SU-DHL-6 (cell line): Measurements from ENCODE around the gene DPPA5.

Experiments
- H2AFZ ChIP-seq: fragments of 200-600 bp; sonication (generic); 2 replicates; pipeline ENCODE4 v1.6.1; 2014; ENCODE audit warnings: low read depth, mild to moderate bottlenecking, moderate library complexity, mixed read lengths, antibody characterized with exemption, low read length; ENCODE audit not compliant: severe bottlenecking
- H3F3A ChIP-seq: fragments of 200-600 bp; shearing (Covaris generic); 2 replicates; pipeline ENCODE4 v1.6.0; 2016; ENCODE audit warnings: antibody characterized with exemption, mild to moderate bottlenecking; ENCODE audit not compliant: insufficient read depth
- H3K27ac ChIP-seq: fragments of 200-600 bp; sonication (generic); 2 replicates; pipeline ENCODE4 v1.5.1; 2016; ENCODE audit warnings: low read depth, mild to moderate bottlenecking, low read length, moderate library complexity, mixed read lengths
- H3K27me3 ChIP-seq: fragments of 200-600 bp; sonication (generic), shearing (Covaris generic); 2 replicates; pipeline ENCODE4 v1.6.0; 2014; ENCODE audit warnings: mild to moderate bottlenecking, low read length
- H3K36me3 ChIP-seq: fragments of 200-600 bp; sonication (generic); 2 replicates; pipeline ENCODE4 v1.6.1; 2014; ENCODE audit warnings: mild to moderate bottlenecking, low read length, mixed read lengths
- H3K4me2 ChIP-seq: fragments of 300-600, 200-600 bp; shearing (Covaris generic), sonication (generic); 2 replicates; pipeline ENCODE4 v1.6.0; 2014; ENCODE audit warnings: low read length, low read depth, mild to moderate bottlenecking; ENCODE audit not compliant: poor library complexity, severe bottlenecking
- H3K4me3 ChIP-seq: fragments of 200-600 bp; sonication (generic); 2 replicates; pipeline ENCODE4 v1.5.1; 2014; ENCODE audit warnings: antibody characterized with exemption, low read length, mild to moderate bottlenecking, mixed read lengths; ENCODE audit not compliant: insufficient read depth, poor library complexity, severe bottlenecking
- H3K79me2 ChIP-seq: fragments of 200-600 bp; sonication (generic); 2 replicates; pipeline ENCODE4 v1.6.1; 2014; ENCODE audit warnings: mild to moderate bottlenecking, low read length, moderate library complexity; ENCODE audit not compliant: insufficient read depth
- H3K9ac ChIP-seq: fragments of 200-600 bp; sonication (generic); 2 replicates; pipeline ENCODE4 v1.7.0; 2014; ENCODE audit warnings: mild to moderate bottlenecking, low read length
- H3K9me2 ChIP-seq: fragments of 200-600 bp; sonication (generic); replicated peaks from 2 replicates; pipeline ENCODE4 v1.6.1; 2014; ENCODE audit warnings: low read length; ENCODE audit not compliant: insufficient read depth
- H3K9me3 ChIP-seq: fragments of 200-600 bp; sonication (generic); 2 replicates; pipeline ENCODE4 v1.6.1; 2014; ENCODE audit warnings: low read length, mixed read lengths; ENCODE audit not compliant: insufficient read depth
- H4K20me1 ChIP-seq: fragments of 200-600 bp; sonication (generic); 2 replicates; pipeline ENCODE4 v1.6.1; 2014; ENCODE audit warnings: low read depth, mild to moderate bottlenecking, antibody characterized with exemption, low read length, moderate library complexity, mixed read lengths
- CTCF ChIP-seq: fragments of 200-600 bp; sonication (generic); IDR thresholded peaks from one replicate; pipeline ENCODE4 v1.5.1; 2017; ENCODE audit warnings: antibody characterized with exemption, mild to moderate bottlenecking, low read length, moderate library complexity; ENCODE audit not compliant: insufficient read depth, poor library complexity, severe bottlenecking
- EZH2phosphoT487 ChIP-seq: fragments of 200-600 bp; sonication (generic), shearing (Covaris generic); conservative IDR thresholded peaks from 2 replicates; pipeline ENCODE4 v1.6.1; 2018; ENCODE audit warnings: mild to moderate bottlenecking, antibody characterized with exemption, low read length, moderate library complexity, mixed read lengths

Gene DPPA5

GRCh38 chr6:73368675-73369074, 14.6 kb upstream of the DPPA5 start:
- Histone ChIP-seq H3K4me2 (no peak overlapping the region), H3K9me3 (no peaks in the 10 kb centered on the region), H4K20me1 (no peaks in the 10 kb centered on the region), H3F3A (no peaks in the 10 kb centered on the region), H3K27ac (no peak overlapping the region), H3K9me2 (no peaks in the 10 kb centered on the region), H3K27me3 (no peaks in the 10 kb centered on the region), H3K79me2 (no peaks in the 10 kb centered on the region), H2AFZ (no peak overlapping the region), H3K36me3 (no peaks in the 10 kb centered on the region), H3K4me3 (no peak overlapping the region), H3K9ac (no peak overlapping the region)
- TF ChIP-seq CTCF: no peak
- TF ChIP-seq EZH2phosphoT487: no peak

- no peaks in the 10 kb centered on the region for H3F3A ChIP-seq
- no peaks in the 10 kb centered on the region for H3K27me3 ChIP-seq
- no peak overlapping the region for H3K9ac ChIP-seq
- no peaks in the 10 kb centered on the region for H3K9me3 ChIP-seq
- H3K79me2 ChIP-seq: no peaks in the 10 kb centered on the region
- H3K4me2 ChIP-seq: no peak overlapping the region
- H3K27ac ChIP-seq: no peak overlapping the region
- no peaks in the 10 kb centered on the region for H3K36me3 ChIP-seq
- H2AFZ ChIP-seq: no peak overlapping the region
- no peak overlapping the region for H3K4me3 ChIP-seq
- no peak for TF ChIP-seq EZH2phosphoT487
- TF ChIP-seq CTCF: no peak
- H3K9me2 ChIP-seq: no peaks in the 10 kb centered on the region
- no peaks in the 10 kb centered on the region for H4K20me1 ChIP-seq
Measured at GRCh38 chr6:73367761-73368355, 13.8 kb upstream of the DPPA5 start.

GRCh38 chr6:73364549-73364948, 10.5 kb upstream of the DPPA5 start:
- Histone ChIP-seq H3K79me2 (no peaks in the 10 kb centered on the region), H3K36me3 (no peaks in the 10 kb centered on the region), H3K27ac (no peak overlapping the region), H3K9me2 (no peaks in the 10 kb centered on the region), H3K27me3 (no peaks in the 10 kb centered on the region), H3F3A (no peaks in the 10 kb centered on the region), H3K4me2 (no peak overlapping the region), H4K20me1 (no peaks in the 10 kb centered on the region), H3K9me3 (no peaks in the 10 kb centered on the region), H3K4me3 (no peak overlapping the region), H3K9ac (no peak overlapping the region), H2AFZ (no peak overlapping the region)
- TF ChIP-seq EZH2phosphoT487 (no peak), CTCF (no peak)
